GM18526 (cell line): ENCODE data around the gene SH3GL3.

Experiments
- POLR2A ChIP-seq: IDR thresholded peaks from 3 replicates; pipeline ENCODE4 v1.6.1; 2011; ENCODE audit not compliant: insufficient read length; ENCODE audit errors: extremely low read depth

SH3GL3 gene

DNA sequence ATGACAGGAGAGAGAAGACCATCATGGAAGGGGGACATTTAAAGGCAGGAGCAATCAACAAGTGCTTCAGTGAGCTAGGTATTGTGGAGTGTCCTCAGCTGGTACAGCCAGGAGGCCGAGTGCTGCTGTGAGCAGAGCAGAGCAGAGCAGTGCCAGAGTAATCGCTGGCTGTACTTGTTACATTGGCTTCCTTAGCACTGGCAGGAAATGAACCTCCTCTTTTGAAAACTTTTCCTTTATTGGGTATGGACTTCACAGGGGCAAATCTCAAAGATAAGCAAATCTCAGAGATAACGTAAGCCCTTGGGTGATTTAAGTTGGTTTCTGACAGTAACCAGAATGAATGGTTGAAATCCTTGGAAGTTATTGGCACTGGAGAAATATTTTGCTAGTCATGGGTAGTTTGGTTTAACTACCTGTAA, 2.1 kb downstream of the SH3GL3 start:
- no peak for TF ChIP-seq POLR2A

GRCh38 chr15:83449937-83450506, 2.9 kb downstream of the SH3GL3 start:
- no peak for TF ChIP-seq POLR2A

DNA sequence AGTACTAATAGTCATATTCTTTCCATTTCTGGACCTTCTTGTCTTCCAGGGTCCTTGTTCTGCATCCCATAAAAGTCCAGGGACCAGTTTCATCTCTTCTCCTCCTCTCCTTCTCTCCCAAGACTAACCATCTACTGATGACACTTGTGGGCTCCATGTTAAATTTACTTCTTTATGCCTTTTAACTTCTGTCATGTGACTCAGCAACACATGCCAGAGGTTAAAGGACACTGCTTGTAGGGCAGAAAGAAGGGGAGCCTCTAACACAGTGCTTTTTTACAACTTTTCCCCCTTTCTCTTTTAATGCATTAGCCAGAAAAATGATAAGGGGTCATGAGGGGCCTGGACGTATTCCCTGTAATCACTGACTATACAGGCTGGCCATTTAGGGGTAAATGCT, 10.0 kb downstream of the SH3GL3 start:
- TF ChIP-seq POLR2A = no peak

DNA sequence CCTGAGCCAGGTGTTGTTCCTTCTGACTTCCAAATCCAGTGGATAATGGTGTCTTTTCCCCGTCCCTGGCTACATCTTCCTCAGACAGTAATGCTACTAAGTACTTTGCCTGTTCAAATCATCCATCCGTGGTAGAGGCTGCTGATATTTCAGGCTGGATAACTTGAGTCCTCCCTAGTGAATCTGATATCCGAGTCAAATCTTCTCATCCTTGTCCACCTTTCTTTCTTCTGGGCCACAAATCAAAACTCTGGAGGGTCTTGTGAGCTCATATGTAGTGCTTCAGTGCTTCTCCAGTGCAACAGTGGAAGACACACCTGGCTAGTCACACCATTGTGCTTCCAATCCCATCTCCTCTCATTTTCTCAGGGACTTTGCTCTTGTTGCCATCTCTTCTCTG, 11.2 kb downstream of the SH3GL3 start:
- TF ChIP-seq POLR2A = no peak

DNA sequence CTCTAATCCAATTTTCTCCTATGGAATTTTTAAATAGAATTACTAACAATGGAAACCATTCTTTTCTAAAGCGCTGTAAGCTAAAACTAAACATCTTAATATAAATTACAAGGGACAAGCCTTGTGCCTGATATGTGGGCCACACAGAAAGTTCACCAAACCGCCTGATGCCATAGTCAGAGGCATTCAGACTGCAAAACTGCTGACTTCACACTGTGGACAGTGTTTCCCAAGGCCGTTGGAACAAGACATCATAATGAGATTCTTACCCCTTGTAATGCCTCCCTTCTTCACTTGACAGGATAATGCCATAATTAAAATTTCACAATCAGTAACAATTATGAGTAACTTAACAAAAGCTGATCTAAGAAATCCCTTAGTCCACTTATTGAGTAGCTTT, 14.9 kb downstream of the SH3GL3 start:
- no peak for TF ChIP-seq POLR2A

GRCh38 chr15:83462953-83463433, 15.9 kb downstream of the SH3GL3 start:
- no peak for TF ChIP-seq POLR2A

GRCh38 chr15:83470887-83471286, 23.7 kb downstream of the SH3GL3 start:
- TF ChIP-seq POLR2A = no peak

DNA sequence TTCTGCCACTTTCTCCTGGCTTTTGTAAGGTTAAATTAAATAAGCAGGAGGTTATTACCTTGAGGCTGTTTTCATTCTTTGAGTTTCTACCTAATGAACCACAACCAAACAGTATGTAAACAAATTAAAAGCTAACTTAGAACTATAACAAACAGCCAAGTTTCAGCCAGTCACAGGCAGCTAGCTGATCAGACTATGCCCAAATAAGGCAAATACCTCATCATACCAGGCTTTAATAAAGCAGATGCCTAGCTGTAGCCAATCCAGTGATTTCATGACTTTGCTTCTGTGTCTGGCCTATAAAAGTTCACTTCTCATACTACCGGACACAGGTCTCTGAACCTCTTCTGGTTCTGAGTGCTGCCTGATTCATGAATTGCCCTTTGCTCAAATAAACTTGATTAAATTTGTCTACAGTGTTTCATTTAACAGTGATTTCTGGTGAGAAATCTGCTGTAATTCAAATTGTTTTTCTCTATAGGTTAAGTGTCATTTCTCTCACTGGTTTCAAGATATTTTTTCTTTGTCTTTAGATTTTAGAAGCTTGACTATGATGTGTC, 24.2 kb downstream of the SH3GL3 start:
- TF ChIP-seq POLR2A = no peak

DNA sequence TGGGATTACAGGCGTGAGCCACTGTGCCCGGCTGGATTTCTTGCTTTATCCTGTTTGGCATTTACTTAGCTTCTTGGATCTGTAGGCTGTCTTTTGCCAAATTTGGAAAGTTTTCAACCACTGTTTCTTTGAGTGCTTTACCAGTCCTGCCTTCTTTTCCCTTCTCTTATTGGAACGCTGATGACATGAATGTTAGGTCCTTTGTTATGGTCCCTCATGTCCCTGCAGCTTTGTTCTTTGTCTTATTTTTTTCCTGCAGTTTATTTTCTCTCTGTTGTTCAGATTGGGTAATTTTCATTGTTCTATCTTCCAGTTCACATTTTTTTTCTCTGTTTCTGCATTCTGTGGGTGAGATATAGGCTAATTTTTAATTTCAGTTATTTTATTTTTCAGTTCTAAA, 25.0 kb downstream of the SH3GL3 start:
- TF ChIP-seq POLR2A = no peak

GRCh38 chr15:83472797-83473196, 25.7 kb downstream of the SH3GL3 start:
- no peak for TF ChIP-seq POLR2A

- TF ChIP-seq POLR2A = no peak
Measured at GRCh38 chr15:83474578-83474977, 27.4 kb downstream of the SH3GL3 start.

DNA sequence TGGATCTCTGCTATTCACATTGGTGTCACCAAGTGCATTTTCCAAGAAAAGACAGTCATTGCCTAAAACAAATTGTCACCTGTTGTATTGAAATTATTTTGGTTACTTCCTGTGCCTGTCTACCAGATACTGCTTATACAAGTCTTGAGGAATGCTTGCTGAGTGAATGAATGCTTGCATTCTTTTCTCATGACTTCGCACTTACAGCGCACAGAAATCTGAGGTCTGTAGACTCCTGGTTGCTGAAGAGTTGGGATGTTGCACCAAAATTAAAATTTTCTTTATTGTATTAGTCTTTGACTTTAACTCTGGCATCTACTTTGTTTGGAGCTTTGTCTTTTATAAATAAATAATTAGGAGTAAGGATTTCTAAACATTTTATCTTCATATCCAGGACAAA, 28.4 kb downstream of the SH3GL3 start:
- no peak for TF ChIP-seq POLR2A

- TF ChIP-seq POLR2A = no peak
Measured at GRCh38 chr15:83476066-83476465, 28.9 kb downstream of the SH3GL3 start.

DNA sequence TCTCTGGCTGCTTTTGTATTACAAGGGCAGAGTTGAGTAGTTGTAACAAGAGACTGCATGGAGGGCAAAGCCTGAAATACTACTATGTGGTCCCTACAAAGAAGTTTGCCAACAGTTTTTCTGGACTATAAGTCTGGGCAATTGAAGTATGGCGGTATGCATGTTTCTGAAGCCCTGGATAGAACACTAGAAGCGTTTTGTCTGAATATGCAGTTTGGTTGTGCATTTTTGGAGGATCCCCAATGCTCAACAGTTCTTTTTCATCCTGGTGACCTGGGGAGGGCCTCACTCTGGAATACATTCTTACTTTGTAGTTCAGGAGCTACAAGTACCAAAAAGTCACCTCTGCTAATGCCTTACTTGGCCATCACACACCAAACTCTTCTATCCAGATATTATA, 29.6 kb downstream of the SH3GL3 start:
- no peak for TF ChIP-seq POLR2A

DNA sequence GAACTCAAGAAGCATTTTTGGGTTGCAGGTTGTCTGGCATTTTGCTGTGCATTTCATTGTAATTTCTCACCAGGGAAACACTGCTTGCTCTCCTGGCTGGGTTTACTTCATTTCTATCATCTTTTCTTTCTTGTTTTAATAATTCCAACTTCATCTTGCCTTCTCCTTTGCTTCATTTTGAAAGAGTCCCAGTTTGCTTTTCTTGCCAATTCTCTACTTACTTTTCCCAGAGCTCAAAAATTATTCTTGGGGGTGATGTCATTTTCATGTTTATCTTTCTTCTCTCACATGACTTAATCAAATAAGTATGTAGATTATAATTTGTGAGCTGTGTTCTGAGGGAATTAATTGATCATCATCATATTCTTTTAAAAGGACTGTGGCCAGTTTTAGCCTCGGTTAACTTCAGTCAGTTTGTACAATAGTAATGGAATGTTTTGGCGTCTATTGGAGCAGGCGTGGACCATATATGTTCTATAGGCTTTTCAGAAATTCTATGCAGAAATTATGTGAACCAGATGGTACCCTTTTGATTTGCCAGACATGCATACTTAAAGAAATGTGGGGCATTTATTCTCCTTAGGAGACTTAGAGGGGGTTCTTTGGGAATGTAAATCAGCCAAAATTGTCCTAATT, 30.1 kb downstream of the SH3GL3 start:
- no peak for TF ChIP-seq POLR2A

GRCh38 chr15:83477808-83478537, 30.8 kb downstream of the SH3GL3 start:
- TF ChIP-seq POLR2A = no peak
